ENCODE results near the gene RNGTT. TPM values are rescaled to one million over a fixed set of nuclear protein-coding genes. Genes with fewer than 3 reads are reported as not detected.

The RNGTT gene
- total RNA-seq, 1 donor from 2014 or later = 16.5 TPM

- Mint-ChIP-seq H3K9me3 (ENCODE audit: low read depth) (no peaks in the 10 kb centered on the region), H3K27me3 (no peaks in the 10 kb centered on the region), H3K27ac (no peak overlapping the region), H3K36me3 (ENCODE audit: insufficient read depth) (no peaks in the 10 kb centered on the region), H3K4me1 (ENCODE audit: low read depth) (no peaks in the 10 kb centered on the region), H3K4me3 (ENCODE audit: low read depth) (no peak overlapping the region)
- no peak for DNase-seq (ENCODE audit: low spot score, unreplicated experiment)
- TF ChIP-seq CTCF (IDR thresholded peaks at IDR 0.05; ENCODE audit: unreplicated experiment) = no peak
These were observed 322.1 kb downstream of the RNGTT start for GRCh38 chr6:88641178-88641903.

- Mint-ChIP-seq H3K4me3 (ENCODE audit: low read depth) (no peak overlapping the region), H3K9me3 (ENCODE audit: low read depth) (no peaks in the 10 kb centered on the region), H3K27ac (no peak overlapping the region), H3K4me1 (ENCODE audit: low read depth) (no peaks in the 10 kb centered on the region), H3K27me3 (no peaks in the 10 kb centered on the region), H3K36me3 (ENCODE audit: insufficient read depth) (no peaks in the 10 kb centered on the region)
- no peak for TF ChIP-seq CTCF (IDR thresholded peaks at IDR 0.05; ENCODE audit: unreplicated experiment)
- no peak for DNase-seq (ENCODE audit: low spot score, unreplicated experiment)
These were observed 325.5 kb downstream of the RNGTT start for GRCh38 chr6:88637761-88638545.

- no peak overlapping the region for H3K27ac Mint-ChIP-seq
- no peaks in the 10 kb centered on the region for H3K9me3 Mint-ChIP-seq (ENCODE audit: low read depth)
- H3K36me3 Mint-ChIP-seq (ENCODE audit: insufficient read depth) = no peaks in the 10 kb centered on the region
- no peaks in the 10 kb centered on the region for H3K4me1 Mint-ChIP-seq (ENCODE audit: low read depth)
- DNase-seq (ENCODE audit: low spot score, unreplicated experiment) = no peak
- TF ChIP-seq CTCF (IDR thresholded peaks at IDR 0.05; ENCODE audit: unreplicated experiment) = no peak
- no peak overlapping the region for H3K4me3 Mint-ChIP-seq (ENCODE audit: low read depth)
- no peaks in the 10 kb centered on the region for H3K27me3 Mint-ChIP-seq
These were observed 326.5 kb downstream of the RNGTT start for GRCh38 chr6:88636871-88637270.

GRCh38 chr6:88633782-88634181, 329.6 kb downstream of the RNGTT start:
- Mint-ChIP-seq H3K36me3 (ENCODE audit: insufficient read depth) (no peaks in the 10 kb centered on the region), H3K27me3 (no peaks in the 10 kb centered on the region), H3K9me3 (ENCODE audit: low read depth) (no peaks in the 10 kb centered on the region), H3K4me3 (ENCODE audit: low read depth) (no peak overlapping the region), H3K4me1 (ENCODE audit: low read depth) (no peaks in the 10 kb centered on the region), H3K27ac (no peak overlapping the region)
- DNase-seq (ENCODE audit: low spot score, unreplicated experiment) = no peak
- no peak for TF ChIP-seq CTCF (IDR thresholded peaks at IDR 0.05; ENCODE audit: unreplicated experiment)

- no peaks in the 10 kb centered on the region for H3K36me3 Mint-ChIP-seq (ENCODE audit: insufficient read depth)
- H3K27me3 Mint-ChIP-seq = no peaks in the 10 kb centered on the region
- no peak for TF ChIP-seq CTCF (IDR thresholded peaks at IDR 0.05; ENCODE audit: unreplicated experiment)
- no peak overlapping the region for H3K4me3 Mint-ChIP-seq (ENCODE audit: low read depth)
- DNase-seq (ENCODE audit: low spot score, unreplicated experiment) = no peak
- H3K9me3 Mint-ChIP-seq (ENCODE audit: low read depth) = no peaks in the 10 kb centered on the region
- no peak overlapping the region for H3K27ac Mint-ChIP-seq
- H3K4me1 Mint-ChIP-seq (ENCODE audit: low read depth) = peaks cover 3% of the 10 kb centered on the region
These were observed 331.6 kb downstream of the RNGTT start for GRCh38 chr6:88631830-88632229.
